ENCODE measurements around the gene ACTR1A. TPM values are rescaled to one million over a fixed set of nuclear protein-coding genes. Genes with fewer than 3 reads are reported as not detected.

Gene ACTR1A
- total RNA-seq, 1 experiment from 2014 or later, result 179 TPM

Other genes with a start within 250 kb of the ACTR1A start
- gene NFKB2, start 107.0 kb downstream of the ACTR1A start, total RNA-seq (2014; rRNA removed; shearing (Covaris generic)), result 19.9 and 28.9 TPM in 2 replicates
- gene PSD, start 83.9 kb downstream of the ACTR1A start, total RNA-seq (2014; rRNA removed; shearing (Covaris generic)), result 0.24 and 1.5 TPM in 2 replicates
- 5.3 and 6.1 TPM in 2 replicates for gene FBXL15, start 81.9 kb downstream of the ACTR1A start, total RNA-seq (2014; rRNA removed; shearing (Covaris generic))
- gene CUEDC2, start 70.1 kb downstream of the ACTR1A start, total RNA-seq (2014; rRNA removed; shearing (Covaris generic)), result 43.4 and 53.6 TPM in 2 replicates
- gene C10orf95, start 51.2 kb downstream of the ACTR1A start, total RNA-seq (2014; rRNA removed; shearing (Covaris generic)), result not detected in 2 replicates
- gene SUFU, start 1.3 kb upstream of the ACTR1A start, total RNA-seq (2014; rRNA removed; shearing (Covaris generic)), result 3.7 and 4.0 TPM in 2 replicates
- 39.3 and 52.8 TPM in 2 replicates for gene TRIM8, start 141.8 kb upstream of the ACTR1A start, total RNA-seq (2014; rRNA removed; shearing (Covaris generic))
- gene ARL3, start 211.7 kb upstream of the ACTR1A start, total RNA-seq (2014; rRNA removed; shearing (Covaris generic)), result 11.1 and 12.3 TPM in 2 replicates
- gene SFXN2, start 211.9 kb upstream of the ACTR1A start, total RNA-seq (2014; rRNA removed; shearing (Covaris generic)), result 1.4 and 1.8 TPM in 2 replicates
- 16.8 and 22.5 TPM in 2 replicates for gene WBP1L, start 241.2 kb upstream of the ACTR1A start, total RNA-seq (2014; rRNA removed; shearing (Covaris generic))

Data from RPMI7951 (cell line).